Retinal pigment epithelial cell (primary cell): ENCODE data around the gene ICE2.

ENCODE experiments used
- DNase-seq: peaks from one replicate; pipeline ENCODE4 v3.0.0-alpha.2; 2010; ENCODE audit warnings: low read depth
- H3K4me3 ChIP-seq: 2 replicates; pipeline ENCODE4 v1.5.1; 2011; ENCODE audit warnings: mild to moderate bottlenecking, low read length, control low read depth, moderate library complexity
- CTCF ChIP-seq: conservative IDR thresholded peaks from 2 replicates; pipeline ENCODE4 v1.5.1; 2011; ENCODE audit warnings: low read depth, low read length, control low read depth, inconsistent platforms

Gene ICE2

GRCh38 chr15:60494108-60494507 is 15.2 kb upstream of the ICE2 start:
- no peak for TF ChIP-seq CTCF
- no peak overlapping the region for H3K4me3 ChIP-seq
- DNase-seq, result no peak

- H3K4me3 ChIP-seq, result no peak overlapping the region
- no peak for DNase-seq
- TF ChIP-seq CTCF, result no peak
These were observed 14.2 kb upstream of the ICE2 start for GRCh38 chr15:60493166-60493565.

- TF ChIP-seq CTCF, result no peak
- no peak overlapping the region for H3K4me3 ChIP-seq
- no peak for DNase-seq
These were observed 7.8 kb upstream of the ICE2 start for GRCh38 chr15:60486742-60487141.

GRCh38 chr15:60485365-60486055 is 6.6 kb upstream of the ICE2 start:
- DNase-seq, result no peak
- no peak overlapping the region for H3K4me3 ChIP-seq
- no peak for TF ChIP-seq CTCF

GRCh38 chr15:60483042-60483441 is 4.1 kb upstream of the ICE2 start:
- H3K4me3 ChIP-seq, result no peak overlapping the region
- TF ChIP-seq CTCF, result no peak
- no peak for DNase-seq

GRCh38 chr15:60480888-60481287 is 1.9 kb upstream of the ICE2 start:
- no peak for DNase-seq
- H3K4me3 ChIP-seq, result no peak overlapping the region
- TF ChIP-seq CTCF, result no peak

- H3K4me3 ChIP-seq, result no peak overlapping the region
- no peak for DNase-seq
- no peak for TF ChIP-seq CTCF
These were observed 1.2 kb upstream of the ICE2 start for GRCh38 chr15:60480149-60480548.
